Measurements from ENCODE around the gene ASMT.
"Not testable (repeated sequence)": the region's sequence is repeated elsewhere in the genome, so short reads cannot be mapped to it uniquely, and the experiment has no call there.

ASMT gene

DNA sequence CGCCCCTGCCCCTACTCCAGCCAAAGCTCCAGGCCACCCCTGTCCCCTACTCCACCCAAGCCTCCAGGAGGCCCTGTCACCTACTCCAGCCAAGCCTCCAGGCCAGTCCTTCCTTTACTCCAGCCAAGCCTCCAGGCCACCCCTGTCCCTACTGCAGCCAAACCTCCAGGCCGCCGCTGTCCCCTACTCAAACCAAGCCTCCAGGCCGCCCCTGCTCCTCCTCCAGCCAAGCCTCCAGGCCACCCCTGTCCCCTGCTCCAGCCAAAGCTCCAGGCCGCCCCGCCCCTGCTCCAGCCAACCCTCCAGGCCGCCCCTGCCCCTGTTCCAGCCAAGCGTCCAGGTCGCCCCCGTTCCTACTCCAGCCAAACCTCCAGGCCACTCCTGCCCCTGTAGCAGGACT is 5.1 kb upstream of the ASMT start:
- TF ChIP-seq ZFX (IDR thresholded peaks at IDR 0.05) (no peak), CTCF (conservative IDR thresholded peaks at IDR 0.05) (no peak)
- no peak overlapping the region for H3K27ac ChIP-seq

- no peak for TF ChIP-seq CTCF (conservative IDR thresholded peaks at IDR 0.05)
- no peak for TF ChIP-seq ZFX (IDR thresholded peaks at IDR 0.05)
- H3K27ac ChIP-seq, result no peak overlapping the region
These were observed 4.7 kb upstream of the ASMT start for GRCh38 chrX:1610166-1610565.

DNA sequence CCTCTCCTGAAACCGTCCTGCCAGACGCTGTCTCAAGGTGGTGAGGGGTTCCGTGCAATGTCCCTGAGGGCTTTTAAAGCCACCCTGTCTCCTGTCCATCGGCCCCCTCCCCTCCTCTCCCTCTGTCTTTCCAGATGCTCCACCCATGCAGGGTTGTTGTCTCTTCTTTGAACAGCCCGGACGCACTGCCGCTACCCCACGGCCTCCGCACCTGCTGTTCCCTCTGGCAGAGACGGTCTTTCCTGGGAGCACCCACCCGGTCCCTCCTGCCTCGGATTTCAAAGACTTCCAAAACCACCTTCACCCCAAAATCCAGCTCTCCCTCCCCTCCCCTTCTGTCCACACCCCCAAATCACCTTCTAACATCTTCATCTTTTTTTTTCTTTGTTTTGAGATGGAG is 4.1 kb upstream of the ASMT start:
- no peak overlapping the region for H3K27ac ChIP-seq
- TF ChIP-seq ZFX (IDR thresholded peaks at IDR 0.05) (no peak), CTCF (conservative IDR thresholded peaks at IDR 0.05) (no peak)

DNA sequence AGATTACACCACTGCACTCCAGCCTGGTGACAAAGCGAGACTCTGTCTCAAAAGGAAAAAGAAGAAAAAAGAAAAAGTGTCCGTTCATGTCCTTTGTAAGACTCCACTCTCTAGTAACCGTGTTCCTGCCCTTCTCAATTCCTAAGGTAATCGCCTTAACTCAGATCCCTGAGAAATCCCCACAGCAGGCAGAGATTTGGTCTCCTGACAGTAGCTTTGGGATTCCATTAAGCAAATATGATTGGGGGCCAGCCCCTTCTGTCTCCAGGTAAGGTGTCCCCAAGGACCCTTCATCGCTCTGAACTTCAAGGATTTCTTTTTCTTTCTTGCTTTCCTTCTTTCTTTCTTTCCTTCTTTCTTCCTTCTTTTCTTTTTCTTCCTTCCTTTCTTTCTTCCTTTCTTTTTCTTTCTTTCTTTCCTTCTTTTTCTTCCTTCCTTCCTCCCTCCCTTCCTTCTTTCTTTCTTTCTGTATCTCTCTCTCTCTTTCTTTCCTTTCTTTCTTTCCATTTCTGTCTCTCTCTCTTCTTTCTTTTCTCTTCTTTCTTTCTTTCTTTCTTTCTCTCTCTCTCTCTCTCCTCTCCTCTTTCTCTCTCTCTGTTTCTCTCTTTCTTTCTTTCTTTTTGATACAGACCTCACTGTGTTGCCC is 2.1 kb upstream of the ASMT start:
- H3K27ac ChIP-seq, result no peak overlapping the region
- TF ChIP-seq CTCF (conservative IDR thresholded peaks at IDR 0.05), result no peak
- no peak for TF ChIP-seq ZFX (IDR thresholded peaks at IDR 0.05)

DNA sequence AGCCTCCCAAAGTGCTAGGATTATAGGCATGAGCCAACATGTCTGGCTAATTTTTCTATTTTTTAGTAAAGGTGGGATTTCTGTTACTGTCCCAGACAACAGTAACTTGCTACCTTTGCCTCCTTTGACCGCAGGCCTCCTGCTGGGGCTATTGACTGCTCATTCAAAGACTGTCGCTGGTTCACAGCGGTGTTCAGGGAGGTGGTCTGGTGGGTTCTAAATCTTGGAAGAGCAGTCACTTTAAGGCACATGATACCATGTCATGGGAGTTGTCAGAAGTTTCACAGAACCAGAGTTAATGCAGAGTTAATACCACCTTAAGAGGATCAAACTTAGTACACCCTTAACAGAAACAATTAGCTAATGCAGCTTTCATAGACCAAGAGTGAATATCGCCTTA is 3.8 kb downstream of the ASMT start:
- TF ChIP-seq ZFX (IDR thresholded peaks at IDR 0.05) (no peak), CTCF (conservative IDR thresholded peaks at IDR 0.05) (no peak)
- no peak overlapping the region for H3K27ac ChIP-seq

DNA sequence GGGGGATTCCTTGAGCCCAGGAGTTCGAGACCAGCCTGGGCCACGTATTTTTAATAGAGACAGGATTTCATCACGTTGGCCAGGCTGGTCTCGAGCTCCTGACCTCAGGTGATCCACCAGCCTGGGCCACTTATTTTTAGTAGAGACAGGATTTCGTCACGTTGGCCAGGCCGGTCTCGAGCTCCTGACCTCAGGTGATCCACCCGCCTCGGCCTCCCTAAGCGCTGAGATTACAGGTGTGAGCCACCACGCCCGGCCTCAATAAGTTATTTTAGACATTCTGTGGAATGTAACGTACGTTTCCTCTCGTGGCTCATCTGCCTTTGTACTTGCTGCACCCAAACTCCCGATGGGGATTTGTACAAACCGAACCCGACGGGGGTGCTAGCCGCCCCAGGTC is 8.8 kb downstream of the ASMT start:
- no peak for TF ChIP-seq ZFX (IDR thresholded peaks at IDR 0.05)
- H3K27ac ChIP-seq, result no peak overlapping the region

- not testable (repeated sequence) for H3K27ac ChIP-seq
These were observed 9.4 kb downstream of the ASMT start for GRCh38 chrX:1624158-1624860.

- not testable (repeated sequence) for H3K27ac ChIP-seq
These were observed 10.0 kb downstream of the ASMT start for GRCh38 chrX:1624861-1625215.

- no peak for TF ChIP-seq ZFX (IDR thresholded peaks at IDR 0.05)
- TF ChIP-seq CTCF (conservative IDR thresholded peaks at IDR 0.05), result no peak
- no peak overlapping the region for H3K27ac ChIP-seq
These were observed 14.4 kb downstream of the ASMT start for GRCh38 chrX:1629244-1629643.
